ENCODE measurements around the gene SKA2. TPM values are rescaled to one million over a fixed set of nuclear protein-coding genes. Genes with fewer than 3 reads are reported as not detected.
A peak's percentile ranks its signal among the peaks of the same experiment; 100 is the strongest.

The SKA2 gene
- total RNA-seq, 1 experiment from 2014 or later: 65.6 TPM

DNA sequence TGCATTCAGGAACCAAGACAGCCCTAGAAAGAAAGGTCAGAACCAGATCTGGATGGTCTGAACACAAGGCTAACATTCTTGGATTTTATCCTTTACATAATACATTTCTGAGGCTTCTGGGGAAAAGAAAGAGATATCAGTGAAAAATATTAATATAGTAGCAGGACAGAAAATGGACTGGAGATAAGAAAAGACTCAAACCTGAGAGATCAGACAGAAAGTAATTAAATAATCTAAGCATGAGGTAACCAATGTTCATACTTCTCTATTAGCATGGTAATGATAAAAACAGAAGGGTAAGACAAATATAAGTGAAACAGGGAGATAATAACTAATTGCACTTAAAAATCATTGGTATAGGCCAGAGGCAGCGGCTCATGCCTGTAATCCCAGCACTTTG lies 53.8 kb downstream of the SKA2 start:
- Histone ChIP-seq H2AFZ (no peak overlapping the region), H3K4me2 (no peak overlapping the region), H4K20me1 (ENCODE audit: insufficient read depth) (peaks cover 10% of the 10 kb centered on the region; the same call in 1 of the 2 replicates), H3K4me1 (replicated peaks; ENCODE audit: insufficient read depth) (peaks cover 15% of the 10 kb centered on the region), H3K4me3 (no peak overlapping the region), H3K27ac (no peak overlapping the region), H3K36me3 (ENCODE audit: low read depth) (peaks cover 28% of the 10 kb centered on the region; the same call in 1 of the 2 replicates), H3K27me3 (ENCODE audit: insufficient read depth, low read depth) (no peaks in the 10 kb centered on the region), H3K9me3 (ENCODE audit: insufficient read depth, low read depth) (no peaks in the 10 kb centered on the region), H3K79me2 (ENCODE audit: low read depth) (peaks cover 72% of the 10 kb centered on the region), H3K9me2 (ENCODE audit: insufficient read depth) (no peaks in the 10 kb centered on the region), H3F3A (ENCODE audit: insufficient read depth, low read depth) (peaks cover 8% of the 10 kb centered on the region)
- DNase-seq: no peak
- ChIA-PET CTCF (no interaction called here), POLR2A (ENCODE audit: unreplicated experiment) (no interaction called here)
- intact Hi-C loops (cut with micrococcal nuclease; ENCODE audit: unreplicated experiment): no loop called here
- TF ChIP-seq, protein P1, sequence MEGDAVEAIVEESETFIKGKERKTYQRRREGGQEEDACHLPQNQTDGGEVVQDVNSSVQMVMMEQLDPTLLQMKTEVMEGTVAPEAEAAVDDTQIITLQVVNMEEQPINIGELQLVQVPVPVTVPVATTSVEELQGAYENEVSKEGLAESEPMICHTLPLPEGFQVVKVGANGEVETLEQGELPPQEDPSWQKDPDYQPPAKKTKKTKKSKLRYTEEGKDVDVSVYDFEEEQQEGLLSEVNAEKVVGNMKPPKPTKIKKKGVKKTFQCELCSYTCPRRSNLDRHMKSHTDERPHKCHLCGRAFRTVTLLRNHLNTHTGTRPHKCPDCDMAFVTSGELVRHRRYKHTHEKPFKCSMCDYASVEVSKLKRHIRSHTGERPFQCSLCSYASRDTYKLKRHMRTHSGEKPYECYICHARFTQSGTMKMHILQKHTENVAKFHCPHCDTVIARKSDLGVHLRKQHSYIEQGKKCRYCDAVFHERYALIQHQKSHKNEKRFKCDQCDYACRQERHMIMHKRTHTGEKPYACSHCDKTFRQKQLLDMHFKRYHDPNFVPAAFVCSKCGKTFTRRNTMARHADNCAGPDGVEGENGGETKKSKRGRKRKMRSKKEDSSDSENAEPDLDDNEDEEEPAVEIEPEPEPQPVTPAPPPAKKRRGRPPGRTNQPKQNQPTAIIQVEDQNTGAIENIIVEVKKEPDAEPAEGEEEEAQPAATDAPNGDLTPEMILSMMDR (conservative IDR thresholded peaks at IDR 0.05): no peak
- TF ChIP-seq EZH2 (IDR thresholded peaks at IDR 0.05; ENCODE audit: low read depth): no peak
- BruUV-seq (replicated peaks): no TSS peak

DNA sequence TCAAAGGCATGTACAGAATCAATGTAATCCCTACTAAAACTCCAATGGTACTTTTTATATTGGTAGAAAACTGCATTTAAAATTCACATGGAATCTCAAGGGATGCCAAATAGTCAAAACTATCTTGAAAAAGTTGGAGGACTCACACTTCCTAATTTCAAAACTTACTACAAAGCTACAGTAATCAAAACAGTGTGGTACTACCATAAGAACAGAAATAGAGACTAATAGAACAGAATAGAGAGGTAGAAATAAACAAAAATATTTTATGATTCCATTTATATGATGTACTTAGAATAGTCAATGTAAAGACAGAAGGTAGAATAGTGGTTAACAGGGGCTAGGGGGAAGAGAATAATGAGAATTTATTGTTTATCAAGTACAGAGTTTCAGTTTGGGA lies 57.1 kb downstream of the SKA2 start:
- Histone ChIP-seq H3K9me3 (ENCODE audit: insufficient read depth, low read depth) (no peaks in the 10 kb centered on the region), H3K4me1 (replicated peaks; ENCODE audit: insufficient read depth) (peaks cover 29% of the 10 kb centered on the region), H3K9me2 (ENCODE audit: insufficient read depth) (no peaks in the 10 kb centered on the region), H3K27ac (no peak overlapping the region), H3K79me2 (ENCODE audit: low read depth) (peaks cover 69% of the 10 kb centered on the region), H3F3A (ENCODE audit: insufficient read depth, low read depth) (peaks cover 24% of the 10 kb centered on the region), H3K36me3 (ENCODE audit: low read depth) (peaks cover 28% of the 10 kb centered on the region; the same call in 1 of the 2 replicates), H4K20me1 (ENCODE audit: insufficient read depth) (0 out of 2 replicates have a peak, but pooled peaks cover 2% of the 10 kb centered on the region), H2AFZ (no peak overlapping the region), H3K27me3 (ENCODE audit: insufficient read depth, low read depth) (no peaks in the 10 kb centered on the region), H3K4me3 (no peak overlapping the region), H3K4me2 (no peak overlapping the region)
- DNase-seq: no peak
- POLR2A ChIA-PET (ENCODE audit: unreplicated experiment): no interaction called here
- TF ChIP-seq, protein P1 (conservative IDR thresholded peaks at IDR 0.05): no peak
- TF ChIP-seq EZH2 (IDR thresholded peaks at IDR 0.05; ENCODE audit: low read depth): no peak
- intact Hi-C loops (cut with micrococcal nuclease; ENCODE audit: unreplicated experiment): no loop called here
- BruUV-seq (replicated peaks): no TSS peak
- CTCF ChIA-PET: no interaction called here

DNA sequence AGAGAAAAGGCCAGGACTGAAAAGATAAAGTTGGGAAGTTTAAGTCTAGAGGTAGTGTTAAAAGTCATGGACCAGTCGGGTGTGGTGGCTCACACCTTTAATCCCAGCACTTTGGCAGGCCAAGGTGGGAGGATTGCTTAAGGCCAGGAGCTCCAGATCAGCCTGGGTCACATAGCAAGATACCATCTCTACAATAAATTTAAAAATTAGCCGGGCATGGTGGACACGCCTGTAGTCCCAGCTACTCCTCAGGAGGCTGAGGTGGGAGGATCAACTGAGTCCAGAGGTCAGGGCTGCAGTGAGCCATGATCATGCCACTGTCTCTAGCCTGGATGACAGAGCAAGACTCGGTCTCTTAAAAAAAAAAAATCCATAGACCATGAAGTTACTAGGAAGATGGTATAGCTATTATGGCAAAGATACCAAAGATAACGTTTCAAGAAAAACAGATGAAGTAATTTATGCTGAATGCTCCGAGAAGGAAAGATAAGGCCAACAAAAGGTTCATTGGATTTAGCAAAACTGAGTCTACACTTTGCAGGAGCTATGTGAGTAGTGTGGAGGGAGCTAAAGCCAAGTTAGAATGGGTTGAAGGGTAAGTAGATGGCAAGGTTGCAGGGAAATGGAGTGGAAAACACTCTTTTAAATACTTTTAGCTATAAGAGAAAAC lies 60.0 kb downstream of the SKA2 start:
- Histone ChIP-seq H3K4me3 (no peak overlapping the region), H3K36me3 (ENCODE audit: low read depth) (peaks cover 21% of the 10 kb centered on the region; the same call in 1 of the 2 replicates), H3K4me2 (peak overlapping the region; percentile 41), H3F3A (ENCODE audit: insufficient read depth, low read depth) (peaks cover 36% of the 10 kb centered on the region), H3K4me1 (replicated peaks; ENCODE audit: insufficient read depth) (peaks cover 29% of the 10 kb centered on the region), H4K20me1 (ENCODE audit: insufficient read depth) (no peaks in the 10 kb centered on the region), H3K9me2 (ENCODE audit: insufficient read depth) (no peaks in the 10 kb centered on the region), H3K27ac (peak overlapping the region; percentile 66), H3K27me3 (ENCODE audit: insufficient read depth, low read depth) (no peaks in the 10 kb centered on the region), H2AFZ (no peak overlapping the region), H3K79me2 (ENCODE audit: low read depth) (peaks cover 63% of the 10 kb centered on the region), H3K9me3 (ENCODE audit: insufficient read depth, low read depth) (no peaks in the 10 kb centered on the region)
- DNase-seq: no peak
- no TSS peak for BruUV-seq (replicated peaks)
- ChIA-PET POLR2A (ENCODE audit: unreplicated experiment) (interaction anchor here (0.6 to 0.9 kb wide), 4 partner anchors 12 to 463 kb away, joined by 3 to 6 read pairs (median 4); partner anchors contain the start of genes PRR11 and TRIM37), CTCF (interaction anchor here (0.7 kb wide), 1 partner anchor 38 kb away, joined by 3 read pairs; no protein-coding TSS in a partner anchor)
- intact Hi-C loops (cut with micrococcal nuclease; ENCODE audit: unreplicated experiment): loop anchor here (5.0 kb wide), 1 partner anchor 578 kb away; no protein-coding TSS in a partner anchor
- TF ChIP-seq, protein P1 (conservative IDR thresholded peaks at IDR 0.05): no peak
- TF ChIP-seq EZH2 (IDR thresholded peaks at IDR 0.05; ENCODE audit: low read depth): no peak
